Measurements from ENCODE around the gene CYB561.

DNA sequence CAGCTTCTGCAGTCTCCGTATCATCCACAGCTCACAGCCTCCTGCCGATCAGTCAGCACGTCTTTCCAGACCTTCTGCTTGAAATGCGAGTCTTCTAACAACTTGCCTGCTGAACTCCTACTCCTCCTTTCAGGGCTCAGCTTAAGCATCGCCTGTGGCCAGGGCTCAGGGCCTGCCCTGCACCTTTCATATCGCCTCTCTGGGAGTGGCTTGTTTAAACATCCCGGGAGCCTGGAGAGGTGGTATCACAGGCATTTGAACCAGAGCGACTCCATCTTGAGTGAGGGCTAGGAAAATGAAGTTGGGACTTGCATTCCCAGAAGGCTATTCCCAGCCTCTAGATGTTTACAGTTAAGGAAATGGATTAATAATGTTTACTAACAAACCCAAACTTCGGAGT is 13.9 kb upstream of the CYB561 start:
- TF ChIP-seq, protein P1, sequence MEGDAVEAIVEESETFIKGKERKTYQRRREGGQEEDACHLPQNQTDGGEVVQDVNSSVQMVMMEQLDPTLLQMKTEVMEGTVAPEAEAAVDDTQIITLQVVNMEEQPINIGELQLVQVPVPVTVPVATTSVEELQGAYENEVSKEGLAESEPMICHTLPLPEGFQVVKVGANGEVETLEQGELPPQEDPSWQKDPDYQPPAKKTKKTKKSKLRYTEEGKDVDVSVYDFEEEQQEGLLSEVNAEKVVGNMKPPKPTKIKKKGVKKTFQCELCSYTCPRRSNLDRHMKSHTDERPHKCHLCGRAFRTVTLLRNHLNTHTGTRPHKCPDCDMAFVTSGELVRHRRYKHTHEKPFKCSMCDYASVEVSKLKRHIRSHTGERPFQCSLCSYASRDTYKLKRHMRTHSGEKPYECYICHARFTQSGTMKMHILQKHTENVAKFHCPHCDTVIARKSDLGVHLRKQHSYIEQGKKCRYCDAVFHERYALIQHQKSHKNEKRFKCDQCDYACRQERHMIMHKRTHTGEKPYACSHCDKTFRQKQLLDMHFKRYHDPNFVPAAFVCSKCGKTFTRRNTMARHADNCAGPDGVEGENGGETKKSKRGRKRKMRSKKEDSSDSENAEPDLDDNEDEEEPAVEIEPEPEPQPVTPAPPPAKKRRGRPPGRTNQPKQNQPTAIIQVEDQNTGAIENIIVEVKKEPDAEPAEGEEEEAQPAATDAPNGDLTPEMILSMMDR (IDR thresholded peaks at IDR 0.05), result no peak
- no peak for TF ChIP-seq POLR2A (IDR thresholded peaks at IDR 0.05)

Data from lower leg skin (tissue), 3 donors.